ENCODE measurements around the gene MGAT4A.
A peak's percentile ranks its signal among the peaks of the same experiment; 100 is the strongest.
"Not testable (repeated sequence)": the region's sequence is repeated elsewhere in the genome, so short reads cannot be mapped to it uniquely, and the experiment has no call there.

MGAT4A gene

GRCh38 chr2:98669675-98670074 lies 61.3 kb downstream of the MGAT4A start:
- no peak overlapping the region for H3K4me3 ChIP-seq (replicated peaks in 1 of 2; ENCODE audit: low read depth in 2 of 2, low read length in 2 of 2)
- TF ChIP-seq CTCF (IDR thresholded peaks at IDR 0.05; ENCODE audit: low read depth, low read length), result no peak
- DNase-seq (ENCODE audit: low read depth in 2 of 2), result peak; percentile 10 to 16

- no peak overlapping the region for H3K4me3 ChIP-seq (replicated peaks in 1 of 2; ENCODE audit: low read depth in 2 of 2, low read length in 2 of 2)
- no peak for TF ChIP-seq CTCF (IDR thresholded peaks at IDR 0.05; ENCODE audit: low read depth, low read length)
These were observed 65.3 kb downstream of the MGAT4A start for GRCh38 chr2:98665677-98666076.

GRCh38 chr2:98664323-98664722 lies 66.6 kb downstream of the MGAT4A start:
- peak in 1 of 2 donors; percentile 36 for DNase-seq (ENCODE audit: low read depth in 2 of 2)
- H3K4me3 ChIP-seq (replicated peaks in 1 of 2; ENCODE audit: low read depth in 2 of 2, low read length in 2 of 2), result no peak overlapping the region
- no peak for TF ChIP-seq CTCF (IDR thresholded peaks at IDR 0.05; ENCODE audit: low read depth, low read length)

More at GRCh38 chr2:98665677-98666076, 65.3 kb downstream of the MGAT4A start:
- no peak for DNase-seq (ENCODE audit: low read depth in 2 of 2)

- no peak for TF ChIP-seq CTCF (IDR thresholded peaks at IDR 0.05; ENCODE audit: low read depth, low read length)
- no peak overlapping the region for H3K4me3 ChIP-seq (replicated peaks in 1 of 2; ENCODE audit: low read depth in 2 of 2, low read length in 2 of 2)
- no peak for DNase-seq (ENCODE audit: low read depth in 2 of 2)
These were observed 67.3 kb downstream of the MGAT4A start for GRCh38 chr2:98663511-98664090.

- not testable (repeated sequence) for H3K4me3 ChIP-seq (replicated peaks in 1 of 2; ENCODE audit: low read depth in 2 of 2, low read length in 2 of 2); DNase-seq (ENCODE audit: low read depth in 2 of 2)
These were observed 71.5 kb downstream of the MGAT4A start for GRCh38 chr2:98659491-98659840.

- no peak for DNase-seq (ENCODE audit: low read depth in 2 of 2)
- H3K4me3 ChIP-seq (replicated peaks in 1 of 2; ENCODE audit: low read depth in 2 of 2, low read length in 2 of 2), result no peak overlapping the region
- TF ChIP-seq CTCF (IDR thresholded peaks at IDR 0.05; ENCODE audit: low read depth, low read length), result no peak
These were observed 72.0 kb downstream of the MGAT4A start for GRCh38 chr2:98658816-98659490.

GRCh38 chr2:98656800-98657199 lies 74.1 kb downstream of the MGAT4A start:
- no peak for DNase-seq (ENCODE audit: low read depth in 2 of 2)
- no peak overlapping the region for H3K4me3 ChIP-seq (replicated peaks in 1 of 2; ENCODE audit: low read depth in 2 of 2, low read length in 2 of 2)
- TF ChIP-seq CTCF (IDR thresholded peaks at IDR 0.05; ENCODE audit: low read depth, low read length), result no peak

All from cardiac fibroblast (primary cell).